NCI-H82 (cell line): ENCODE results near the gene ZNF544.

Experiments
- DNase-seq: peaks from one replicate; lab custom pipeline; 2025; lab: John Stamatoyannopoulos, UW

The ZNF544 gene

GRCh38 chr19:58228585-58229254 lies at the start of gene ZNF544:
Gene ZNF544 (plus strand): TSS chr19:58228914. CDS start chr19:58244024, 15,110 bp downstream.
- DNase-seq = peak; percentile 84

- peak; percentile 75 for DNase-seq
These were observed 46.7 kb upstream of the ZNF544 start for GRCh38 chr19:58181902-58182576.

GRCh38 chr19:58182577-58182988 lies 46.1 kb upstream of the ZNF544 start:
- no peak for DNase-seq

DNA sequence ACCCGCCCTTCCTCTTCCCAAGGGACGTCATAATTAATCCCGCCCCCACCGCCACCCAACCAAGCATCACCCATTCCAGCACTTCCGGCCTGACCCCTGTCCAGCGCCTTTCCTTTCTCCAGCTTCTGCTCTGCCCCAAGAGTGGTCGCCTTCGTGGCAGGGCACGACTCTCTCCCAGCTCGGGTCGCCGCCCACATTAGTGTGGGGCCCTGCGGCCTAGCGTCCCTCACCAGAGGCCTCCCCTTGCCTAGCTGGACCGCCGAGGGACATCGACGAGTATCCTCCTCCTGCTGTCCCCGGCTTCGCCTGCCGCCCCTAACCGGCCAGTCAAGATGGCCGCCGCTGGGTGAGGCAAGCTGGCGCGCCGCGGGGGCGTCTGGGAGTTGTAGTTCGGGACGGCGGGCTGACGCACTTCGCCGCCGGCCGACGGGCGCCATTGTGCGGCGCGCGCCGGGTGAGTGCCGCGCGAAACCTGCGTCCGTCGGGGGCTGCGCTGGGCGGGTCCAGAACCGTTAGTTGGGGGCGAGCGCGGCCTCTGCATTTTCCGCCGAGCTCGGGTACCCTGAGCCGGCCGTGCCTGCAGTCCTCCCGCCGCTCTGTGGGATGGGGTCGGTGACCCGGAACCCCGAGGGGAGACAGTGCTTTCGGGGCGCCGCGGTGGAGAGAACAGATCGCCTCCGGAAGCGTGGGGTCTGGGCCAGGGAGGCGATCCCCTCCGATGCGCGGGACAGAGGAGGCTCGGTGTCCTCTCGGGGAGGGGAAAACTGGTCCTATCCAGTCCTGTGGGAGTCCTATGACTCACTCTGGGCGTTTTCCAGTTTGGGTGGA lies 45.5 kb upstream of the ZNF544 start, which contains the start of gene ZNF274:
ZNF274 (plus strand) TSS at position 73 of the 828 bp plus-strand sequence. CDS start 905 bp downstream, outside the sequence.
- peak; percentile 95 for DNase-seq

- peak; percentile 57 for DNase-seq
These were observed 44.9 kb upstream of the ZNF544 start for GRCh38 chr19:58183817-58184215.

DNA sequence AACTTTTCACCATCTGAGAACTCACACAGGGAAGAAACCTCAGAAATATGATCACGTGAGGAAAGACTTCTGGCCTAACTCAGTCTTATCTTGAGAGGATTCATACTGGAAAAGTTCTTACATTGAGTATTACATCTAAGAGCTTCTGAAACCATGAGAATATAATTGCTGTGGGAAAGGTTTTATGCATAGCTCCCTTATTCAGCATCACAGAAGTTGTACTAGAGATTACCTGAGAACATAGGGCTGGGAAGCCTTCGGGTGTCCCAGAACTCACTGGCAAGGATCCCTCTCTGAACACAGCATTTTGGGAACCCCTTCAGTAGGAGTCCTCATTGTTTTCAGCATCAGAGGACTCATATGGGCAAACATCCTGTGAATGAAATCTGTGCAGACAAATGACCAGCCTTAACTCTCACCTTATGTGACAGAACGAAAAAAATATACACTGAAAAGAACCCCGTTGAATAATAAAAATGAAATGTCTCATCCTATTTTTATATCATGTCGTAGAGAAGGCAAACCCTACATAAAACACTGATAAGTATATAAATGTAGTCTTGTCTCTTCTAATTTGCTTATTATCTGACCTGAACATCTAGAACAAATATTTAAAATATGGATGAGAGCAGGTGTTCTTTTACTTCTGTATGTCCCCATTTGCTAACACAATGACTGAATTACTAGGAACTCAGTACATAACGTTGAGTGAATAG lies 31.7 kb upstream of the ZNF544 start:
- DNase-seq = peak; percentile 17

DNA sequence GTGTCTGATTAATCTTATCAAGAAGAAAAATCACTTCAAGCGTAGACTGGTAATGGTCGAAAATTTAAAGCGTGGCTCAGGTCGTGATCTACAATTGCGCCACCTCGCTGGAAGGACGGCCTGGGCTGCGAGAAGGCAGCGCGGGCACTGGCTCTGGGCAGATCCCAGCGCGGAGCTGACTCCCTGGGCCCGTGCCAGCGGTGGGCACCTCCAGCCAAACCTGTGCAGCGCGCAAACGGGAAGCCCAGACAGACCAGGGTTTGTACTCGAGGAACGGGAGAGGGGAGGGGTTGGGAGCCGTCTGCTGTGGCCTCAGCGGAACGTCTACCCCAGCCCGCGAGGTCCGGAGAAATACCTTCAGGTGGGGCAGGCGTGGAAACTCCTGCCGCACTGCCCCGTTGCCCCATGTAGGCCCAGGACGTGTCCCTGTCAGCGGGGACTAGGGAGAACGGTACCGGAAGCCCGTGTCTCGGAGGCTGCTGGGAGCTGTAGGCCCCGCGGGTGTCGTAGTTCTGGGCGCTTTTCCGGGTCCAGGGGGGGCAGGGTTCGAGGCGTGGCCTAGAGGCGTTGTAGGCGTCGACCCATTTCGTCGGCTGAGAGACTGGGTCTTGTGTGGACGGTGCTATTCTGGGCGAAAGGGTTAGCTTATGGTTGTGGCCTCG lies 24.8 kb upstream of the ZNF544 start:
- DNase-seq = no peak

- no peak for DNase-seq
These were observed 24.1 kb upstream of the ZNF544 start for GRCh38 chr19:58204566-58204965.

- DNase-seq = no peak
These were observed 19.1 kb upstream of the ZNF544 start for GRCh38 chr19:58209577-58209976.

- no peak for DNase-seq
These were observed 16.2 kb upstream of the ZNF544 start for GRCh38 chr19:58212336-58213074.

- no peak for DNase-seq
These were observed 15.7 kb upstream of the ZNF544 start for GRCh38 chr19:58213075-58213369.

- no peak for DNase-seq
These were observed 11.6 kb upstream of the ZNF544 start for GRCh38 chr19:58217069-58217481.

DNA sequence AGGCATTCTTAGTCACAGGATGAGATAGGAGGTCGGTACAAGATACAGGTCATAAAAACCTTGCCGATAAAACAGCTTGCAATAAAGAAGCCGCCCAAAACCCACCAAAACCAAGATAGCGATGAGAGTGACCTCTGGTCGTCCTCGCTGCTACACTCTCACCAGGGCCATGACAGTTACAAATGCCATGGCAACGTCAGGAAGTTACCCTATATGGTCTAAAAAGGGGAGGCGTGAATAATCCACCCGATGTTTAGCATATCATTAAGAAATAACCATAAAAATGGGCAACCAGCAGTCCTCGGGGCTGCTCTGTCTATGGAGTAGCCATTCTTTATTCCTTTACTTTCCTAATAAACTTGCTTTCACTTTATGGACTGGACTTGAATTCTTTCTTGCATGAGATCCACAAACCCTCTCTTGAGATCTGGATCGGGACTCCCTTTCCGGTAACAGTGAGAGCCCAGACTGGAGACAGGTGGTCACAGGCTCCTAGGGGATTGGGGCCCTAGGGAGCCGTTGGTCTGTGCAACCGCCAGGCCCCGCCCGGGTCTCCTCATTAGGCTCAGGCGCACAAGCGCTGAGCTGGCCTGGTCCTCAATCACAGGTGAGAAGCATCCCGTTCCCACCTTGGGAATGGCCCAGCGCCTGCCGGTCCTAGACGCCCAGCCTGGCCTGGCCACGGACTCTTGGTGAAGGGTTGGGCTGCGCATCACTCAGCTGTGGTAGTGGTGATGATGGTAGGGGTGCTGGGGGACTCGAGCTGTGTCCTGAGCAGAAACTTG lies 10.9 kb upstream of the ZNF544 start:
- no peak for DNase-seq

DNA sequence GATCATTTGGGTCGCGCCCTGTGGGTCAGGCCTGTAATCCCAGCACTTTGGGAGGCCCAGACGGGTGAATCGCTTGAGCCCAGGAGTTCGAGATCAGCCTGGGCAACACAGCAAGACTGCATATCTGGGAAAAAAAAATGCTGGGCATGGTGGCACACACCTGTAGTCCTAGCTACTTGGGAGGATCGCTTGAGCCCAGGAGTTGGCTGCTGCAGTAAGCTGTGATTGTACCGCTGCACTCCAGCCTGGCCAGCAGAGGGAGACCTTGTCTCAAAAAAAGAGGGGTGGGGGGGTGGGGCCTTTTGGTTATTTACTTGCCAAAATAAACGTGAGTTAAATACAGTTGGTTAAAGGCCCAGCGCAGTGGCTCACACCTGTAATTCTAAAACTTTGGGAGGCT lies 9.8 kb upstream of the ZNF544 start:
- peak; percentile 36 for DNase-seq

GRCh38 chr19:58227964-58228584 lies 640 bp upstream of the ZNF544 start:
- peak; percentile 73 for DNase-seq

DNA sequence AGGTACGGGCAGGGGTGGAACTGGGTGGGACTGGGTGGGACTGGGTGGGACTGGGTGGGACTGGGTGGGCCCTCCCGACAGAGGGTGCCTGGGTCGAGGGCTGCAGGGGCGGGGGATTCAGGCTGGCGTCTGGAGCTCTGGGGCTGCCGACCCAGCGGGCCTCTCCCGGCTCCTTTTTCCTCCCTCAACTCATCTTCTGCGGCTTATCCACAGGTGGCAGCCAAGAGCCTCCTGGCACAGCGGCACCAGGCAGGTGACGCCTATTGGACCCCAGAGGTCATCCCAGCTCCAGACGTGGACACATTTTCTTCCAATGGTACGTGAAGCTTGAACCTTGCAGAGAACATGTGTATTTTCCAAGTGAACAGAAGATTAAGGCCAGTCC lies 533 bp downstream of the ZNF544 start:
- DNase-seq = peak; percentile 59

DNA sequence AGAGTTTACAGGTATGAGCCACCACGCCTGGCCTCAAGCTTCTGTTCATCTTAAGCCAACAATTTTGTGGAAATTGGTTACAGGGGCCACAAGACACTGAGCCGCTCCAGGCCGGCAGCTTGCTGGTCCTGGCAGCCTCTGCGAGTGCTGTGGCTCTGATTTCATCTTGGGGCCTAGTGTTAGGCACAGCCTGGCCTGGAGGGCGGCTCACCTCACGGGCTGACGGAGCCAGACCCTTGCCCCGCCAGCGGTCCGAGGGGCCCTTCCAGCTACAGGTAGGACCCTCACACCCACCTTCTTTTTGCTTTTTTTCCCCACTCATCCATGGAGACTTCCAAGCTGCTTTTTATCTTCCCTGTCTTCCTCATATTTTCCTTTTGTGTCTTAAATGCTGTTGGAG lies 8.6 kb downstream of the ZNF544 start:
- no peak for DNase-seq

DNA sequence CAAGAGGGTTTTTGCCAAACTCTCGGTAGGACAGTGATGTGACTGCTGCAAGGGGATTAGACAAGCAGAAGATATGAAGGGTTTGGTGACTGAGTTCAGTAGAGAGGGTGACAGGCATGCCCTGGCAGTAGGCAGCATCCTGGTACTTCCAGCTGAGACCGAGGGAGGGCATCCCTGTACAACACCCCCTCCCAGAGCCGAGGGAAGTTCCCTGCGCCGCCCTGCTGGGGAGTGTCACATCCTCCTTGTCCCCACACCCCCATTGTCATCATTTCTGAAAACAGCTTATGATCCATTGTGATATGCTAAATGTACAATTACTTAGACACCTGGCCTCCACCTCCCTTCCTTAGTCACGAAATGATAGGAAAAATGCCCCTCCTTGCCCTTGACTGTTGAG lies 14.6 kb downstream of the ZNF544 start:
- DNase-seq = no peak

GRCh38 chr19:58248886-58249285 lies 20.2 kb downstream of the ZNF544 start:
- no peak for DNase-seq
